ENCODE results near the gene ZMYND8.

Gene ZMYND8

GRCh38 chr20:47334022-47334551 is 22.4 kb downstream of the ZMYND8 start:
- TF ChIP-seq CTCF (IDR thresholded peaks at IDR 0.05), result no peak

GRCh38 chr20:47332381-47333206 is 23.9 kb downstream of the ZMYND8 start:
- no peak for TF ChIP-seq CTCF (IDR thresholded peaks at IDR 0.05)

- TF ChIP-seq CTCF (IDR thresholded peaks at IDR 0.05), result no peak
These were observed 25.4 kb downstream of the ZMYND8 start for GRCh38 chr20:47330933-47331708.

GRCh38 chr20:47330071-47330470 is 26.4 kb downstream of the ZMYND8 start:
- TF ChIP-seq CTCF (IDR thresholded peaks at IDR 0.05), result no peak

GRCh38 chr20:47328129-47328528 is 28.4 kb downstream of the ZMYND8 start:
- no peak for TF ChIP-seq CTCF (IDR thresholded peaks at IDR 0.05)

GRCh38 chr20:47327711-47328110 is 28.8 kb downstream of the ZMYND8 start:
- no peak for TF ChIP-seq CTCF (IDR thresholded peaks at IDR 0.05)

GRCh38 chr20:47326658-47327268 is 29.7 kb downstream of the ZMYND8 start:
- no peak for TF ChIP-seq CTCF (IDR thresholded peaks at IDR 0.05)
